HG02623 (cell line): ENCODE measurements around the gene PKN1.

Source experiments
- ATAC-seq: cut with Tn5 transposase; IDR thresholded peaks from one replicate; pipeline ENCODE4 v1.9.1; 2021; ENCODE audit warnings: moderate library complexity; ENCODE audit not compliant: unreplicated experiment

PKN1 gene

GRCh38 chr19:14425696-14426138 is 7.4 kb upstream of the PKN1 start:
- no peak for ATAC-seq

- ATAC-seq, result no peak
Measured at GRCh38 chr19:14427461-14427860, 5.6 kb upstream of the PKN1 start.

GRCh38 chr19:14428882-14429416 is 4.2 kb upstream of the PKN1 start:
- no peak for ATAC-seq

GRCh38 chr19:14430712-14431111 is 2.4 kb upstream of the PKN1 start:
- ATAC-seq, result no peak

- no peak for ATAC-seq
Measured at GRCh38 chr19:14433554-14434501, 722 bp downstream of the PKN1 start.

GRCh38 chr19:14434543-14435319 is 1.6 kb downstream of the PKN1 start:
- ATAC-seq, result no peak

- ATAC-seq, result no peak
Measured at GRCh38 chr19:14435320-14436050, 2.4 kb downstream of the PKN1 start.

GRCh38 chr19:14437578-14438140 is 4.6 kb downstream of the PKN1 start:
- no peak for ATAC-seq

GRCh38 chr19:14439014-14439413 is 5.9 kb downstream of the PKN1 start:
- ATAC-seq, result no peak

- peak; percentile 77 for ATAC-seq
Measured at GRCh38 chr19:14440049-14440448, 6.9 kb downstream of the PKN1 start.

GRCh38 chr19:14441041-14441938 is 8.2 kb downstream of the PKN1 start:
- ATAC-seq, result no peak

- ATAC-seq, result no peak
Measured at GRCh38 chr19:14442891-14443631, 10.0 kb downstream of the PKN1 start.

- no peak for ATAC-seq
Measured at GRCh38 chr19:14443632-14444216, 10.6 kb downstream of the PKN1 start.

GRCh38 chr19:14446336-14447036 is 13.4 kb downstream of the PKN1 start:
- no peak for ATAC-seq

GRCh38 chr19:14449321-14449720 is 16.2 kb downstream of the PKN1 start:
- ATAC-seq, result no peak

GRCh38 chr19:14450168-14450874 is 17.2 kb downstream of the PKN1 start:
- ATAC-seq, result no peak

- no peak for ATAC-seq
Measured at GRCh38 chr19:14450876-14451275, 17.8 kb downstream of the PKN1 start.
